ENCODE measurements around the gene NOS1AP.

DNA sequence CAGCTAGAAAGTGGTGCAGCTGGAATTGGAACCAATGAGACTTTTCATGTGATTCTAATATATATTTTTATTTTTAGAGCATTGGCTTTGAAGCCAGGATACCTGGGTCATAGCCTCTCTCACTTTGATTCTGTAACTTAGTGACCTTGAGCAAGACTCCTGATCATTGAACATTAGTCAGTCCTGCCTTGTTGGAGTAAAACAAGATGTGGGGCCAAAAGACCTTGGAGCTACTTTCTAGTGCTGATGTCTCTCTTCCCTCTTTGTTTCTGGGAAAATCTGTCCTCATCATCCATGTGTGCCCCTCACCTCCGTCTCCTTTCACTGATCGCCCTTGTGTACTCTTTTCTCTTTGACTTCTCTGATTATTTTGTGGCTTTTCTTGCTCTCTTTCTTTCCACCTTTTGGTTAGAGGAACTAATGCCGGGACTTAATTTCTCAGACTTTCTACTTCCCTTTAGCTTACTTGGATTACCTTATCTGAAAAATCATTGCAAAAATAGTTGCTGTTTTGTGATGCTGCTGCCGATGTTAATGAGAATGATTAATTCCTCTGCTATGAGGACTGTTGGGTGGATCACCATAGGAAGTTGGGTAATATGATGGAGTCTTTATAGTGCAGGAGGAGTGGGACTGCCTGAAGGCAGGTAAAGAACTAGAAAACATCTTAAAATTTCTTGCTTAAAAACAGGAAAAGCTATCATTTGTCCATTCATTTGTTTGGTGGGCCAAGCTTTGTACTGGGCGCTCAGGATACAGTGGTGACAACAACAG, 72.0 kb downstream of the NOS1AP start:
- no peak for TF ChIP-seq TAF1 (IDR thresholded peaks at IDR 0.05; ENCODE audit: borderline replicate concordance, insufficient read depth, low read length)
- TF ChIP-seq, protein P1, sequence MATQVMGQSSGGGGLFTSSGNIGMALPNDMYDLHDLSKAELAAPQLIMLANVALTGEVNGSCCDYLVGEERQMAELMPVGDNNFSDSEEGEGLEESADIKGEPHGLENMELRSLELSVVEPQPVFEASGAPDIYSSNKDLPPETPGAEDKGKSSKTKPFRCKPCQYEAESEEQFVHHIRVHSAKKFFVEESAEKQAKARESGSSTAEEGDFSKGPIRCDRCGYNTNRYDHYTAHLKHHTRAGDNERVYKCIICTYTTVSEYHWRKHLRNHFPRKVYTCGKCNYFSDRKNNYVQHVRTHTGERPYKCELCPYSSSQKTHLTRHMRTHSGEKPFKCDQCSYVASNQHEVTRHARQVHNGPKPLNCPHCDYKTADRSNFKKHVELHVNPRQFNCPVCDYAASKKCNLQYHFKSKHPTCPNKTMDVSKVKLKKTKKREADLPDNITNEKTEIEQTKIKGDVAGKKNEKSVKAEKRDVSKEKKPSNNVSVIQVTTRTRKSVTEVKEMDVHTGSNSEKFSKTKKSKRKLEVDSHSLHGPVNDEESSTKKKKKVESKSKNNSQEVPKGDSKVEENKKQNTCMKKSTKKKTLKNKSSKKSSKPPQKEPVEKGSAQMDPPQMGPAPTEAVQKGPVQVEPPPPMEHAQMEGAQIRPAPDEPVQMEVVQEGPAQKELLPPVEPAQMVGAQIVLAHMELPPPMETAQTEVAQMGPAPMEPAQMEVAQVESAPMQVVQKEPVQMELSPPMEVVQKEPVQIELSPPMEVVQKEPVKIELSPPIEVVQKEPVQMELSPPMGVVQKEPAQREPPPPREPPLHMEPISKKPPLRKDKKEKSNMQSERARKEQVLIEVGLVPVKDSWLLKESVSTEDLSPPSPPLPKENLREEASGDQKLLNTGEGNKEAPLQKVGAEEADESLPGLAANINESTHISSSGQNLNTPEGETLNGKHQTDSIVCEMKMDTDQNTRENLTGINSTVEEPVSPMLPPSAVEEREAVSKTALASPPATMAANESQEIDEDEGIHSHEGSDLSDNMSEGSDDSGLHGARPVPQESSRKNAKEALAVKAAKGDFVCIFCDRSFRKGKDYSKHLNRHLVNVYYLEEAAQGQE (IDR thresholded peaks at IDR 0.05; ENCODE audit: insufficient read depth in 1 of 2, low read depth in 2 of 2, low read length in 2 of 2), result no peak

Data from PFSK-1 (cell line).